Smooth muscle cell (in vitro differentiated cells): ENCODE measurements around the gene C17orf113. TPM values are rescaled to one million over a fixed set of nuclear protein-coding genes. Genes with fewer than 3 reads are reported as not detected.

Experiments
- DNase-seq: peaks from one replicate; lab custom pipeline; 2025; ENCODE audit not compliant: unreplicated experiment; lab: John Stamatoyannopoulos, UW
- H2AFZ ChIP-seq: fragments of 200-600 bp; sonication (generic); 2 replicates; pipeline ENCODE4 v1.6.0; 2016; ENCODE audit warnings: antibody characterized with exemption, low read depth, mild to moderate bottlenecking
- H3F3A ChIP-seq: fragments of 200-600 bp; sonication (generic); 2 replicates; pipeline ENCODE4 v1.6.0; 2017; ENCODE audit warnings: antibody characterized with exemption, low read depth
- H3K27ac ChIP-seq: fragments of 200-600 bp; sonication (generic); 2 replicates; pipeline ENCODE4 v1.5.1; 2016; ENCODE audit warnings: low read depth, mild to moderate bottlenecking
- H3K27me3 ChIP-seq: fragments of 200-600 bp; sonication (generic); 2 replicates; pipeline ENCODE4 v1.6.1; 2016; ENCODE audit warnings: low read depth, mild to moderate bottlenecking
- H3K36me3 ChIP-seq: fragments of 200-600 bp; sonication (generic); 2 replicates; pipeline ENCODE4 v1.5.1; 2016; ENCODE audit warnings: low read depth
- H3K4me1 ChIP-seq: fragments of 200-600 bp; sonication (generic); 2 replicates; pipeline ENCODE4 v1.5.1; 2016; ENCODE audit warnings: low read depth
- H3K4me2 ChIP-seq: fragments of 200-600 bp; sonication (generic); 2 replicates; pipeline ENCODE4 v1.6.0; 2016; ENCODE audit warnings: mild to moderate bottlenecking
- H3K4me3 ChIP-seq: fragments of 200-600 bp; sonication (generic); 2 replicates; pipeline ENCODE4 v1.5.1; 2016; ENCODE audit warnings: mild to moderate bottlenecking
- H3K79me2 ChIP-seq: fragments of 200-600 bp; sonication (generic); 2 replicates; pipeline ENCODE4 v1.6.0; 2016; ENCODE audit warnings: low read depth, mild to moderate bottlenecking
- H3K9ac ChIP-seq: fragments of 200-600 bp; sonication (generic); 2 replicates; pipeline ENCODE4 v1.6.0; 2016; ENCODE audit warnings: low read depth
- H3K9me3 ChIP-seq: fragments of 200-600 bp; sonication (generic); replicated peaks from 2 replicates; pipeline ENCODE4 v1.5.1; 2016; ENCODE audit warnings: low read depth
- H4K20me1 ChIP-seq: fragments of 200-600 bp; sonication (generic); 2 replicates; pipeline ENCODE4 v1.6.0; 2016; ENCODE audit warnings: low read depth
- CTCF ChIP-seq: fragments of 200-600 bp; sonication (generic); IDR thresholded peaks from 2 replicates; pipeline ENCODE4 v1.5.1; 2017; ENCODE audit warnings: borderline replicate concordance, mild to moderate bottlenecking, antibody characterized with exemption; ENCODE audit not compliant: insufficient read depth, poor library complexity, severe bottlenecking
- WGBS: methylation state at CpG from one replicate; pipeline ENCODE4 v1.1.7; 2016; ENCODE audit warnings: low lambda C conversion rate; 5-methylcytosine and 5-hydroxymethylcytosine counted together
- polyA plus RNA-seq: library from polyadenylated mRNA; unstranded; fragments of >200 nt; fragmentation: Nextera tagmentation; extraction: Ambion mirVana; gene quantifications from 2 replicates; pipeline ENCODE4 v1.2.1, GENCODE V29; 2016
- total RNA-seq: library from RNA; depleted of rRNA; stranded (reverse); fragments of >200 nt; gene quantifications from 2 replicates; pipeline ENCODE4 v1.2.3, GENCODE V29; 2014

C17orf113 gene
- total and polyA plus RNA-seq, 2 experiments from 2014 or later = 0.38 to 0.49 TPM

GRCh38 chr17:42061646-42062487 is 11.5 kb upstream of the C17orf113 start:
- no peaks in the 10 kb centered on the region for H3F3A ChIP-seq
- no peaks in the 10 kb centered on the region for H3K4me1 ChIP-seq
- no peak overlapping the region for H3K4me2 ChIP-seq
- 66% methylated on average over 5 of the region's 5 CpGs for WGBS
- H3K27me3 ChIP-seq = no peaks in the 10 kb centered on the region
- H2AFZ ChIP-seq = no peak overlapping the region
- H3K9ac ChIP-seq = no peak overlapping the region
- H3K27ac ChIP-seq = no peak overlapping the region
- no peaks in the 10 kb centered on the region for H3K36me3 ChIP-seq
- no peaks in the 10 kb centered on the region for H3K9me3 ChIP-seq
- TF ChIP-seq CTCF = no peak
- no peak overlapping the region for H3K4me3 ChIP-seq
- DNase-seq = no peak
- no peaks in the 10 kb centered on the region for H3K79me2 ChIP-seq
- no peaks in the 10 kb centered on the region for H4K20me1 ChIP-seq

GRCh38 chr17:42060231-42060630 is 9.8 kb upstream of the C17orf113 start:
- Histone ChIP-seq H3K27ac (no peak overlapping the region), H3K27me3 (no peaks in the 10 kb centered on the region), H3K4me2 (no peak overlapping the region), H4K20me1 (no peaks in the 10 kb centered on the region), H3K4me3 (no peak overlapping the region), H3K9me3 (no peaks in the 10 kb centered on the region), H3K9ac (no peak overlapping the region), H3K4me1 (peaks cover 5% of the 10 kb centered on the region), H3F3A (no peaks in the 10 kb centered on the region), H3K36me3 (no peaks in the 10 kb centered on the region), H2AFZ (no peak overlapping the region), H3K79me2 (no peaks in the 10 kb centered on the region)
- 93% methylated on average over 4 of the region's 4 CpGs for WGBS
- no peak for TF ChIP-seq CTCF
- no peak for DNase-seq

GRCh38 chr17:42059815-42060214 is 9.4 kb upstream of the C17orf113 start:
- peaks cover 8% of the 10 kb centered on the region for H3K4me1 ChIP-seq
- no peaks in the 10 kb centered on the region for H4K20me1 ChIP-seq
- H3K36me3 ChIP-seq = no peaks in the 10 kb centered on the region
- no peak overlapping the region for H3K9ac ChIP-seq
- H2AFZ ChIP-seq = no peak overlapping the region
- H3K4me3 ChIP-seq = no peak overlapping the region
- H3K27ac ChIP-seq = no peak overlapping the region
- no peaks in the 10 kb centered on the region for H3K9me3 ChIP-seq
- no peak for DNase-seq
- H3K79me2 ChIP-seq = no peaks in the 10 kb centered on the region
- H3F3A ChIP-seq = no peaks in the 10 kb centered on the region
- no peaks in the 10 kb centered on the region for H3K27me3 ChIP-seq
- no peak for TF ChIP-seq CTCF
- no peak overlapping the region for H3K4me2 ChIP-seq
- WGBS = 87% methylated on average over 4 of the region's 4 CpGs

- Histone ChIP-seq H3K9me3 (no peaks in the 10 kb centered on the region), H3K9ac (no peak overlapping the region), H3K27ac (no peak overlapping the region), H3K36me3 (no peaks in the 10 kb centered on the region), H4K20me1 (no peaks in the 10 kb centered on the region), H3K4me1 (peaks cover 8% of the 10 kb centered on the region), H3K27me3 (peaks cover 6% of the 10 kb centered on the region), H2AFZ (no peak overlapping the region), H3K79me2 (no peaks in the 10 kb centered on the region), H3F3A (no peaks in the 10 kb centered on the region), H3K4me3 (no peak overlapping the region), H3K4me2 (no peak overlapping the region)
- TF ChIP-seq CTCF = no peak
- no peak for DNase-seq
- WGBS = 90% methylated on average over 7 of the region's 7 CpGs
Observed at GRCh38 chr17:42058063-42058462, 7.7 kb upstream of the C17orf113 start.
